ENCODE data around the gene PTPMT1. TPM values are rescaled to one million over a fixed set of nuclear protein-coding genes. Genes with fewer than 3 reads are reported as not detected.

Gene PTPMT1, protein sequence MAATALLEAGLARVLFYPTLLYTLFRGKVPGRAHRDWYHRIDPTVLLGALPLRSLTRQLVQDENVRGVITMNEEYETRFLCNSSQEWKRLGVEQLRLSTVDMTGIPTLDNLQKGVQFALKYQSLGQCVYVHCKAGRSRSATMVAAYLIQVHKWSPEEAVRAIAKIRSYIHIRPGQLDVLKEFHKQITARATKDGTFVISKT
- 145 and 164 TPM in 2 replicates for total RNA-seq

DNA sequence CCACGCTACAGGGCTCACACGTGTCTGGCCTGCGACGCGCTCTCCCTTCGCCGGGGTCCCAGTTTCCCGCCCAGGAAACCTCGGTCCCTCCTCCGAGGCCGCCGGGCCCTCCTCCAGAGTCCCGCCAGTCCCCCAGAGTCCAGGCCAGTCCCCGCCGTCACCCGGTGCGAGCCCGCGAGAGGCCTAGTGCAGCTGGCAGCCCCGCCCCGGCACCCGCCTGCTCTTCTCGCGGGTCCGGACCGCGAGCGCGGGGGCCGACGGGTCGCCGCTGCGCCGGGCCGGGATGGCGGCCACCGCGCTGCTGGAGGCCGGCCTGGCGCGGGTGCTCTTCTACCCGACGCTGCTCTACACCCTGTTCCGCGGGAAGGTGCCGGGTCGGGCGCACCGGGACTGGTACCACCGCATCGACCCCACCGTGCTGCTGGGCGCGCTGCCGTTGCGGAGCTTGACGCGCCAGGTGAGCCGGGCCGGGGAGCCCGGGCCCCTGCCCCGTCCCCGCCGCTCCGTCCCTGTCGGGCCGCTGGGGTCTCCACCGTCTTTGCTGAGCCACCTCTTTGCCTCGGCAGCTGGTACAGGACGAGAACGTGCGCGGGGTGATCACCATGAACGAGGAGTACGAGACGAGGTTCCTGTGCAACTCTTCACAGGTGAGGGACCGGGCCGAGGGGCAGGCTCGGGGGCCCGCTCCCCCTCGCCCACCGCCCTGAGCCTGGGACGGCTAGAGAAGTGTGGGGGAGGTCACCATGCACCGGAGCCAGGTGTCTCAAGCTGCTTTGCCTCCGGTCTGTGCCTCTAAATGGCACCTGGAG, at the start of gene PTPMT1:
Gene PTPMT1 (plus strand): TSS at position 260 of the 809 bp plus-strand sequence. CDS start 24 bp downstream, at position 284.

DNA sequence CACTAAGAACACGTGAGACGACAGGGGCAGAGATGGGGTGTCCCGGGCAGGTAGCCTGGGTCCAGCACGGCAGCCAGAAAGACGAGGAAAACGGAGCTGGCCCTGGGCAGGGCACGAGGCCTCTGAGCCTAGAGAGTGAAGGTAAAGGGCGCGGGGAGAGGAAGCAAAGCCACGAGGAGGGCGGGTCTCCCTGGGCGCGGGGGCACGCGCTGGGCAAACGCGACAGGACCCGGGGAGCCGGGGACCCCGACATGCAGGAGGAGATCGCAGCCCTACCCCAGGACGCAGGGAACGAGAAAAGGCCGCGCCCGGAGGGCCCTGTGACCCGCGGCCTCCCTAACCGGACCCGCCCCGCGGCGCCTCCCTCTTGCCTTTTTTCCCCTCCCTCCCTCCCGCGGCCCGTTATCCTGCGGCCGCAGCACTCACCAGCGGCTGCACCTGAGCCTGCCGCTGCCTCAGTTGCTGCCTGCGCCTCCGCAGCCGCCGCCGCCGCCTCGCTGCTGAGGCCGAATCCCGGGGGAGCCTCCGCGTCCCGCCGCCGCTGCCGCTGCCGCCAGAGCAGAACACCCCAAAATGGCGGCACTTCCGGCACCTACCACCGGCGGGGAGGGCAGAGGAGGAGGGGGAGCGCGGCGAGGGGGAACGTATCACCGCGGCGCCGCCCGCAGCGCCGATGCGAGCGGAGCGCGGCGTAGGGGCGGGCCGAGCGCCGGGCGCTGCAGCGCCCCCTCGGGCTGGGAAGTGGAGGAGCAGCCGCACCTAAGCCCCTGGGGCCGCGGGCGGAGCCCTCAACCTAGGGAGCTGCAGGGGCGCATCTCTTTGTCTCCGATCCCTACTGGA, 12.6 kb upstream of the PTPMT1 start, which contains the start of gene CELF1:
Gene CELF1 (minus strand): TSS at position 567 of the 840 bp plus-strand sequence. CDS start 53,609 bp downstream, outside the sequence.

DNA sequence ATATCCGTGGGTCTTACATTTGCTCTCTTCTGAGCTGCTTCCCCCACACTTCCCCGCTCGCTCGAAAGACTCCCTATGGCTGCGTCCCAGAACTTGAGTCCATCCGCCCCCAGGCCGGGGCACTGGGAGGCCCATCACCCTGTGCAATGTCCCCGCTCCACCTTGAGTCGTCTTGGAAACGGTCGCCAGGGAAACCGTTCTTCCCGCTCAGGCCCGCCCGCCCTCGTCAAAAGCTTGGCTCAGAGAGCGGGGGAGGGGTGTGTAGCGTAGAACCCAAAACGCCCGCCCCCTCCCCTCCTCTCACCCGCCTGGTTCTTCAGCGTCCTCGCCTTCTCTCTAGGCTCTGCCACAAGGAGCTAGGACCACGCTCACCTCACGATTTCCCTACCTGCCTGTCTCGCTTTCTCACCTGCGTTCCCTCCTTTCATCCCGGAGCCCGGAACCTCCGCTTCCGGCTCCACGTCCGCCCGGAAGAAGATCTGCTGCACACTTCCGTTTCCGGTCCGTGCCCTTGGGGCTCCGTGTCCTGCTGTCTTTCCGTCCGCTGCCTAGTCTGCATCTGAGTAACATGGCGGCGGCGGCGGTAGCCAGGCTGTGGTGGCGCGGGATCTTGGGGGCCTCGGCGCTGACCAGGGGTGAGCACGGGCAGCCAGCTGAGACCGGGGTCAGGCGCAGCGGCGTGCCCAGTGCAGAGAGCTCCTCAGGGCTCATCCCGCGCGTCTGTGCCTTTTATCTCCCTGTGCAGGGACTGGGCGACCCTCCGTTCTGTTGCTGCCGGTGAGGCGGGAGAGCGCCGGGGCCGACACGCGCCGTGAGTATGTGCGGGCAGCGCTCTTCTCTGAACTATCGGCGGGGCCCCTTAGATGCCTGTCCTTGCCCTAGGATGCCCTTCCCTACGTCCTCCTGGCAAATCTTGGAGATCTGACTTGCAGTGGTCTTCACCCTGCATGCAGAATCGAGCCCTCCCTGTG, 13.4 kb downstream of the PTPMT1 start, which contains the start of the genes KBTBD4 and NDUFS3:
Gene KBTBD4 (minus strand): TSS at position 447 of the 971 bp plus-strand sequence. CDS start 19 bp downstream, at position 428.
Gene NDUFS3 (plus strand): TSS at position 551 of the 971 bp plus-strand sequence. CDS start 18 bp downstream, at position 569.

DNA sequence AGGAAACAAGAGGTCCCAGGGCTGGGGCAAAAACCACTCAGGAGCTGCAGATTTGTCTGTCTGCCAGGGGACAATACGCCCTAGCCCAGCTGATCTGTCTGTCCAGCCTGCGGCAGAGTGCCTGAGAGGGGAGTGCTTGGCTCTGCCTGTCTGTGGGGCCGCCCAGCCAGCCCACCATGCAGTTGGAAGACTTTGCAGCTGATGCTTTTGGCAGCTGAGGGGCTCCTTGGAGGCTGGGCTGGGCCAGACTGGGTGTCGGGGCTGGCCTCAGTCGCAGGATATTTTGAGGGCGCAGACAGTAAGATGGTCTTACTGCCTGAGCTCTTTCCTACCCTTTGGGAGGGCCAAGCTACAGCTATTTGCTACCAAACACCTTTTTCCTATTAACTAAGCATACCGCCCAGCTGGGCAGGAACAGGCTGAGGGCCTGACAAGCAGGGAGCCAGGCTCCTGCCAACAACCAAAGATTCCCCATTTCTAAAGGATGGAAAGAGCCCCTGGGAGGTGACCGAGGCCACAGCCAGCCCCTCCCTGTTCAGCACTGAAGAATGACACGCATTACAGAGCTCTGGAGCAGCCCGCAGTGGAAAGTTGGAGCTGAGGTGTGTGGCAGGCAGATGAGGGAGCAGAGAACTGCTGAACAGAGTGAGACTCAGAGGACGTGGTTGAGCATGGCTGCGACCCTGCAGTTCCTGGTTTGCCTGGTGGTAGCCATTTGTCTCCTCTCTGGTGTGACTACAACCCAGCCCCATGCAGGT, 20.9 kb downstream of the PTPMT1 start, which contains the start of gene FAM180B:
Gene FAM180B (plus strand): TSS at position 581 of the 758 bp plus-strand sequence. CDS start 91 bp downstream, at position 672.

DNA sequence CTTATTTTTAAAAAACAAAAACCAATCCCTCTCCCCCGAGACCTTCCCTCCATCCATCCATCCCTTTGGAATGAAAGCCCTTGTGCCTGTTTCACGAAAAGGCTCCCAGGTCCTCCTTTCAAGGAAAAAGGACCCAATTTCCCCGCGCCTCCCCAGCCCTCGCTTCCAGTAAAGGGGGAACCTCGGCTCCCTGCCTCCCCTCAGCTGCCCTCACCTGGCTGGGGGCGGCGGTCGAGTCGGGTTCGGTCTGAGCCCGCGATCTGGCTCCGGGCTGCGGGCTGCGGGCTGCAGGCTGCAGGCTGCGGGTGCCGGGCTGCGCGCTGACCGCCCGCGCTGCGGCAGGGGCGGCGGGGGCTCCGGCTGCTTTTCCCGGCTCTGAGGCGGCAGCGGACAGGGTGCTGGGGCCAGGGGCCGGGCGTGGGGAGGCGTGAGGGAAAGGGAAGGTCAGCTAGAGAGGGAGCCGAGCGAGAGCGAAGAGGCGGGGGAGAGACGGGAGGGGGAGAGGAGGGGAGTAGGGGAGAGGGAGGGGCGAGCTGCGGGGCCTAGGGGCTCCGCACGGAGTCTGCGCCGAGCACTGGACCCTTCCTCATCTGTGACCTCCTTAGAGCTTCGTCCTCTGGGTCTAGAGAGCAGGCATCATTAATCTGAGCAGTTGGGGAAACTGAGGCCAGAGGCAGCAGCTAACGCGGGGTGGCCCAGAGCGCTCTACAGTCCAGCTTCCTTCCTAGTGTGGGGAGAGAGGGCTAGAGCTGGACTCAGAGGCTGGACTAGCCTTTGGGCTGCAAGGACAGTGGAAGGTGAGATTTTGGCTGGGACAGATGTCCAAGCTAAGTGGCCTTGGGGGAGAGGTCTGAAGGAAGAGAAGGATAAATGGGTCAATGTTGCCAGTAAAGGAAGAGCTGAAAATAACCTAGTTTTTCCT, 28.8 kb downstream of the PTPMT1 start, which contains the start of gene C1QTNF4:
Gene C1QTNF4 (minus strand): TSS at position 478 of the 922 bp plus-strand sequence. CDS start 3,601 bp downstream, outside the sequence.

Other genes with a start within 250 kb of the PTPMT1 start
- gene MYBPC3, start 212.9 kb upstream of the PTPMT1 start, total RNA-seq: not detected in 2 replicates
- not detected in 2 replicates for gene SPI1, start 187.1 kb upstream of the PTPMT1 start, total RNA-seq
- gene SLC39A13, start 157.0 kb upstream of the PTPMT1 start, total RNA-seq: 99.1 and 101 TPM in 2 replicates
- gene PSMC3, start 139.2 kb upstream of the PTPMT1 start, total RNA-seq: 220 and 250 TPM in 2 replicates
- gene RAPSN, start 116.5 kb upstream of the PTPMT1 start, total RNA-seq: not detected in 2 replicates
- 53.2 and 56.8 TPM in 2 replicates for gene CELF1, start 12.5 kb upstream of the PTPMT1 start, total RNA-seq
- 20.7 and 23.6 TPM in 2 replicates for gene KBTBD4, start 13.4 kb downstream of the PTPMT1 start, total RNA-seq
- gene NDUFS3, start 13.5 kb downstream of the PTPMT1 start, total RNA-seq: 89.7 and 95.1 TPM in 2 replicates
- not detected in 2 replicates for gene FAM180B, start 21.1 kb downstream of the PTPMT1 start, total RNA-seq
- not detected in 2 replicates for gene C1QTNF4, start 28.8 kb downstream of the PTPMT1 start, total RNA-seq
- gene MTCH2, start 77.0 kb downstream of the PTPMT1 start, total RNA-seq: 94.7 and 98.7 TPM in 2 replicates
- gene AGBL2, start 149.8 kb downstream of the PTPMT1 start, total RNA-seq: not detected in 2 replicates
- 41.7 and 42.1 TPM in 2 replicates for gene FNBP4, start 201.7 kb downstream of the PTPMT1 start, total RNA-seq